ENCODE results near the gene ZNF773.
A peak's percentile ranks its signal among the peaks of the same experiment; 100 is the strongest.
"Not testable (repeated sequence)": the region's sequence is repeated elsewhere in the genome, so short reads cannot be mapped to it uniquely, and the experiment has no call there.

Gene ZNF773
- total RNA-seq: 15.3 to 27.0 (median 17.4) reads per million in 4 experiments

DNA sequence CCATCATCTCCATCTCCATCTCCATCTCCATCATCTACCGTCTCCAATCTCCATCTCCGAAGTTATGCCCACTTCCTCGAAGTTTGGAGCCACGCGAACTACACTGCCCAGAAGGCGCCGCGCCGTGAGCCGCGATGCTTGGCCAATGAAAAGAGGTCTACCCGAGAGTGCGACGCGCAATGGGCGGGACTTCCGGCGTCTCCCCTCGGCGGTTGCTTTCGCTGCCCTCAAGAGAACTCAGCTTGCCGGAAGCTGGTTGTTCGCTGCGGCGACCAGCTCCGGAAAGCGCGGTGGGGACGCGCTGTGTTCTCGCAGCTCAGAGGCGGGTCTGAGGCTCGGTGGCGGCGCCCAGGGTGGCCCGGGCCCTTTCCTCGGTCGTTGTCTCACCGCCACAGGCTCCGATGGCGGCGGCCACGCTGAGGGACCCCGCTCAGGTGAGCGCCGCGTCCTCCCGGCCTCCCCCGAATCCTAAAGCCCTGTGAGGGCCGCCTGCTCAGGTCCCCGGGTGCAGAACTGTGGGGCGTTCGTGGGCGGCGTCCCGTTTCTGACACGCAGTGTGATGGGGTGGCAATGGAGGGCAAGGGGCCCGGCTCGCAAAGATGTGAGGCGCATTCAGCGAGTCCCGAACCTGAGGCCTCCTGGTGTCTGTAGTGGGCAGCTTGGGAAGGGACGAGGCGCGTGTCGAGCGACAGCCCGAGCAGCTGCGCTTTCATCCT, at the start of gene ZNF773:
Gene ZNF773, plus strand, starts transcription at position 259 of the 716 bp plus-strand sequence. Its CDS starts 143 bp downstream, at position 402.
- peak; percentile 87 for DNase-seq

DNA sequence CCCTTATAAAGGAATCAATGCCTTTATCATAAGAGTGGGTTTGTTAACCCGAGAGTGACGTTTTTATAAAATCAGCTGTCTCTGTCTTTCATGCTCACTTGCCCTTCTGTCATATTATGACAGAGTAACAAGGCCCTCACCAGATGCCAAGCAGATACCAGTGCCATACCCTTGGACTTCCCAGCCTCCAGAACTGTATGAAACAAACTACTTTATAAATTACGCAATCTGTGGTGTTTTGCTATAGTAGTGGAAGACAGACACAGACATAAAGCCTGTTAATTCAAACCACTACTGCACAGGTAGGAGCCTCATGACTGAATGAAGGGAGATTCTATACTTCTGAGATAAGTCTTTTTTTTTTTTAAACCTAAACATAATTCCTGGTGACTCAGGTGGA, 47.4 kb upstream of the ZNF773 start:
- no peak for DNase-seq

DNA sequence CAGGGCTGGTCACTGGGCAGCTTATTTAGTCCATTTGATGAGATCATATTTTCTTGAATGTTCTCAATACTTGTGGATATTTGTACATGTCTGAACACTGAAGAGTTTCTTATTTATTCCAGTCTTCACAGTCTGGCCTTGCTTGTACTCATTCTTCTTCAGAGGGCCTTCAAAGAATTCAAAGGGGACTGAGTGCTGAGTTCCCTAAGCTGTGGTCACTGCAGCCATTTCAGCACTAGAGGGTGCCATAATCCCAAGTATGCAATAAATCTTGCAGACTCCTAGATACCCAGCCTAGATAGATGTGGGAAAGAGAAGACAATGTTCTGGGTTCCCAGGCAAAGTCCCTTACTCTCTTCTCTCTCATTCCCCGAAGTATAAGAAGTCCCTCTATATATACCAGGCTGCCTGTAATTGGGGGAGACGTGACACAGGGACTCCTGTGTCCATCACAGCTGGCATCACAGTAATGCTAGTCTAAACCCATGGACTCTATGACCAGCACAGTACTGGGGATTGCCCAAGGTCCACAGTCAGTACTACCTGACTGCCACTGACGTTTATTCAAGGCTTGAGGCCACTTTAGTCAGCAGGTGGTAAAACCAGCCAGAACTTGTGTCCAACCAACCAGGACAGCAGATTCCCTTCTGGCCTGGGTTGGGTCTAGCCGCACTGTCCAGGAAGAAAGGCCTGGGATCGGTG, 33.9 kb upstream of the ZNF773 start:
- DNase-seq: no peak

DNA sequence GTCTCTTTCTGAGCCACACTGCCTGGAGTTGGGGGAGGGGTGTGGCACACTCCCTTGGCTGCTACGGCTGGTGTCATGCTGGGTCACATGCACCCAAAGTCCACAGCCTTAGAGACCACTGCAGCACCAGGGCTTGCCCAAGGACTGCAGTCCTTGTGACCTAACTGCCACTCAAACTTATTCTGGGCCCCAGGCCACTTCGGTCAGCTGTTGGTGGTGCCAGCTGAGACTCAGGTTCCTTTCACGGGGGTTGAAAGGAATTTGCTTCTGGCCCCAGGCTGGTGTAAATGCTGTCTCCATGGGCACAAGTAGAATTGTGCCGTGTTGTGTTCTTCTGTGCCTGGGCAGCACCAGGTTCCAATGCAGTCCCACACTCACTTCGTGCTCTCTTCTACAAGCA, 33.2 kb upstream of the ZNF773 start:
- no peak for DNase-seq

DNA sequence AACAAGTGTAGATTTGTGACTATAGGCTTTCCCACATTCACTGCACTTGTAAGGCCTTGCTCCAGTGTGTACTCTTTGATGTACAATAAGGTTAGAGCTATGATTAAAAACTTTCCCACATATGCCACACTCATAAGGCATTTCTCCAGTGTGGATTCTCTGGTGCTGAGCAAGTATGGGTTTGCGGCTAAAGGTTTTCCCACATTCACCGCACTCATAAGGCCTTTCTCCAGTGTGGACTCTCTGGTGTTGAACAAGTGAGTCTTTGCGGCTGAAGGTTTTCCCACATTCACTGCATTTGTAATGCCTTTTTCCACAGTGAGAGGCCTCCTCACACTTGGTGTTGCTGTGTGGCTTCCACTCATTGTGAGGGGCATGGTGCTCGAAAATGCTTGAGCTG, 26.1 kb upstream of the ZNF773 start:
- no peak for DNase-seq

DNA sequence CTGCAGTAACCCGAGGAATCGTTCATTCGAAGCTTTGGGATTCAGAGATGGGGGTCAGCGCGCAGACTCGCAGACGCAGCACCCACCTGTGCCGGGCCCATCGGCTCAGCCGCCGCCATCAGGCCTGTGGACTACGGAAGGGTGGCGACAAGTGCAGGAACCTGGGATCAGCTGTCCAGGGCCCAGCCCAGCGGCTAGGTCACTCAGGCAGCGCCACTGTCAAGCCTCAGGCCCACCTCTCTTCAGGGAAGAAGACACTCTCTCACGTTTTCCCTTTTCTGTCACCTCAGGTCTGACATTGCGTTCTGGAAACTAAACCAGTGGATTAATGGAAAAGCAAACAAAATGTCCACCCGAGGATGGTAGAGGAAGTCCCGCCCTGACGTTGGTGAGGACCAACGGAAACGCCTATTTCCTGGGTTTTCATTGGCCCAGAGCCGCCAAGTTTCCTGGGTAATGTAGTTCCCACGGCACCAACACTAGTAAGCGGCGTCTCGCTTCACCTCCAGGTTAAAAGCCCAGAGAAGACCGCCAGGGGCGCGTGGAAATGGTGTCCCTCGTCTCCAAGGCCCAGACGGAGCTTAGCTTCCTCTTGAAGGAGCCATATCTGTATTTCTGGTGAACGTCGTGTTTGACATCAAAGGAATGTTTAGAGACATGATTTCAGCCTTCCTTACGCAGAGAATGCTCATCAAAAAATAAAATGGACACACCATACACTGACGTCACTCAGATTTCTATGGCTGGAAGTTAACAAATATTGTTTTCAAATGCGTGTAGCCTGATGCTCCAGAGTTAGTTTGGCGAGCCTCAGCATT, 22.3 kb upstream of the ZNF773 start, which contains the start of gene ZNF772:
Gene ZNF772, minus strand, starts transcription at position 376 of the 818 bp plus-strand sequence. Its CDS starts 257 bp downstream, at position 119.
- DNase-seq: peak; percentile 83

DNA sequence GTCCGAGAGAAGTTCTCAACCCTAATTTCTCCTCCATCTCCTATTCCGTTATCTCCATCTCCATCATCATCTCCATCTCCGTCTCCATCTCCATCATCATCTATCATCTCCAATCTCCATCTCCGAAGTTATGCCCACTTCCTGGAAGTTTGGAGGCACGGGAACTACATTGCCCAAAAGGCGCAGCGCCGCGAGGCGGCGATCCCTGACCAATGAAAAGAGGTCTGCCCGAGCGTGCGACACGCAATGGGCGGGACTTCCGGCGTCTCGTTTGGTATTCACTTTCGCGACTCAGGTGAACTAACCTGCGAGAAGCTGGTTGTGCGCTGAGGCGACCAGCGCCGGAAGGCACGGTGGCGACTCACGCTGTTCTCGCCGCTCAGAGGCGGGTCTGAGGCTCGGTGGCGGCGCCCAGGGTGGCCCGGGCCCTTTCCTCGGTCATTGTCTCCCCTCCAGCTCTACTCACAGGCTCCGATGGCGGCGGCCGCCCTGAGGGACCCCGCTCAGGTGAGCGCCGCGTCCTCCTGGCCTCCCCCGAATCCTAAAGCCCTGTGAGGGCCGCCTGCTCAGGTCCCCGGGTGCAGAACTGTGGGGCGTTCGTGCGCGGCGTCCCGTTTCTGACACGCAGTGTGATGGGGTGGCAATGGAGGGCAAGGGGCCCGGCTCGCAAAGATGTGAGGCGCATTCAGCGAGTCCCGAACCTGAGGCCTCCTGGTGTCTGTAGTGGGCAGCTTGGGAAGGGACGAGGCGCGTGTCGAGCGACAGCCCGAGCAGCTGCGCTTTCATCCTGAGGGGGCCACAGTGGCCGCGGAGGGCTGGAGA, 12.1 kb upstream of the ZNF773 start, which contains the start of gene ZNF419:
Gene ZNF419, plus strand, starts transcription at position 274 of the 822 bp plus-strand sequence. Its CDS starts 201 bp downstream, at position 475.
- peak; percentile 84 for DNase-seq

DNA sequence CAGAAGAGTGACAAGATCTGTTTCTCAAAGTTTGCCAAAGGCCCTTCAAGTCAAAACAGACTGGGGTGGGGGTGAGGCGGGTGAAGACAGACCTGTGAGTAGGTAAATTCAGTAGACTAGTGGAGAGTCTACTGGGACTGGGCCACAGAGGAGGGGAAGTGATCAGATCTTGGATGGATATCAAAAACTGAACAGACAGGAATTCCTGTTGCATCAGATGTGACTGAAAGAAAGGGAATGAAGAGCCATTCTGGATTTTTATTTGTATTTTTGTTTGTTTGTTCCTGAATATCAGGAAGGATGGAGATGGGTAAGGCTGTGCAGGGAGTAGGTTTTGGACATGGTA, 11.5 kb upstream of the ZNF773 start:
- DNase-seq: not testable (repeated sequence)

DNA sequence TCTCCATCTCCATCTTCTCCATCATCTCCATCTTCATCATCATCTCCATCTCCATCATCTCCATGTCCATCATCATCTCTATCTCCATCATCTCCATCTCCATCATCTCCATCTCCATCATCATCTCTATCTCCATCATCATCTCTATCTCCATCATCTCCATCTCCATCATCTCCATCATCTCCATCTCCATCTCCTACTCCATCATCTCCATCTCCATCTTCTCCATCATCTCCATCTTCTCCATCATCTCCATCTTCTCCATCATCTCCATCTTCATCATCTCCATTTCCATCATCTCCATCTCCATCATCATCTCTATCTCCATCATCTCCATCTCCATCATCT, 432 bp upstream of the ZNF773 start:
- DNase-seq: not testable (repeated sequence)

DNA sequence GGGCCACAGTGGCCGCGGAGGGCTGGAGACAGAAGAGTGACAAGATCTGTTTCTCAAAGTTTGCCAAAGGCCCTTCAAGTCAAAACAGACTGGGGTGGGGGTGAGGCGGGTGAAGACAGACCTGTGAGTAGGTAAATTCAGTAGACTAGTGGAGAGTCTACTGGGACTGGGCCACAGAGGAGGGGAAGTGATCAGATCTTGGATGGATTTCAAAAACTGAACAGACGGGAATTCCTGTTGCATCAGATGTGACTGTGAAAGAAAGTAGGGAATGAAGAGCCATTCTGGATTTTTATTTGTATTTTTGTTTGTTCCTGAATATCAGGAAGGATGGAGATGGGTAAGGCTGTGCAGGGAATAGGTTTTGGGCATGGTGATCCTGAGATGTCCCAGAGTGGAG, 662 bp downstream of the ZNF773 start:
- not testable (repeated sequence) for DNase-seq

DNA sequence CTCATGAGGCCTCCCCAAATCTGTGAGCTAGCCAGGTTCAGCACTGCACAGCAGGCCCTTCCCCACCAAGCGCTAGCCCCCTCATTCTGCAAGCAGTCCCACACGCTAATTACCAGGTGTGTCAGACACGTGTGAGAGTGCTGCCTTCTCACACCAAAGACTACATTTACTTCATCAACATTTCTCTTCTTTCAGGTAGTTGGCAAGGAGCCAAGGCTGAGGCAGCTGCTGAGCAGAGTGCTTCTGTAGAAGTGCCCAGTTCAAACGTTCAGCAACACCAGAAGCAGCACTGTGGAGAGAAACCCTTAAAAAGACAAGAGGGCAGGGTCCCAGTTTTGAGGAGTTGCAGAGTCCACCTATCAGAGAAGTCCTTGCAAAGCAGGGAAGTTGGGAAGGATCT, 6.4 kb downstream of the ZNF773 start:
- no peak for DNase-seq

DNA sequence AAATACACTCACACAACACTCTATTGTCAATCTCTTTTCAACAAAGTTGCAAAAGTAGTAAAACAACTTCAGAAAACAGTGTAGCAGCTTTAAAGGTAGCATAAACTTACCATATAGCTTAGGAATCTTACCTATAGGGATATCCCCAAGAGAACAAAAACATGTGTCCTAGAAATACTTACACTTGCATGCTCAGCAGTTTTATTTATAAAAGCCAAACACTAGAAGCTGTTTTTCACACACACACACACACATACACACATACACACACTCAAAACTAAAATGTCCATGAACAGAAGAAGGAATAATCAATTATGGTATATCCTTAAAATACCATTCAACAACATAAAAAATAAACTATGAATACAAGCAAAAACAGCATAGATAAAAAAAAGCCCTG, 11.7 kb downstream of the ZNF773 start:
- DNase-seq: no peak

DNA sequence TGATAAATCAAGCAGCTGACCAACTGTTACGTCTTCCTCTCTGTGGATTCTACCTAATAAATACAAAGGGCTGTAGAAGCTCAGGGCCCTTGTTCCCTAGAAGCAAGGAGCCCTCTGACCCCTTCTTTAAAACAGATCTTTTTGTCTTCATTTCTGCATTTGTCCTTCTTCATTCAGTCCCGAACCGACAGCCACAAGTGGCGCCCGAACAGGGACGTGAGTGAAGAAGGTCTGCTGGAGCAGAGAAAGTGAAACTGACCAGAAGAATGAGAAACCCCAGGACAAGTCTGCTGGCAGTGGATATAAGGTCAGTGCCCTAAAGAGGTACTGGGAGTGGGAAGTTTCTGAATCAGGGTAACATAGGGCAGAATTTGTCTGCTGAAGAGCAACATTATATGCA, 13.1 kb downstream of the ZNF773 start:
- DNase-seq: no peak

DNA sequence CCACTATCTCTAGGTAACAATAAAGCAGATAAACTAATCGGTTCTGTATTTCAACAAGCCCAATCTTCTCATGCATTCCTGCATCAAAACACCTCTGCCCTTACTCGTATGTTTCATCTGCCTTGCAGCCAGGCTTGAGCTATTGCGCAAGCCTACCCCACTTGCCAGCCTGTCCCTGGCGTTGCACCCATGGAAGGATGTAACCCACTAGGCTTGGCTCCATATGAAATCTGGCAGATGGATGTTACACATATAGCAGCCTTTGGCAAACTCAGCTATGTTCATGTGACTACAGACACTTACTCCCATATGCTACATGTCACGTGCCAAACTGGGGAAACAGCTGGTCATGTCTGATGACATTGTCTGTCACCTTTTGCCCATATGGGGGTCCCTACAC, 15.5 kb downstream of the ZNF773 start:
- DNase-seq: no peak

DNA sequence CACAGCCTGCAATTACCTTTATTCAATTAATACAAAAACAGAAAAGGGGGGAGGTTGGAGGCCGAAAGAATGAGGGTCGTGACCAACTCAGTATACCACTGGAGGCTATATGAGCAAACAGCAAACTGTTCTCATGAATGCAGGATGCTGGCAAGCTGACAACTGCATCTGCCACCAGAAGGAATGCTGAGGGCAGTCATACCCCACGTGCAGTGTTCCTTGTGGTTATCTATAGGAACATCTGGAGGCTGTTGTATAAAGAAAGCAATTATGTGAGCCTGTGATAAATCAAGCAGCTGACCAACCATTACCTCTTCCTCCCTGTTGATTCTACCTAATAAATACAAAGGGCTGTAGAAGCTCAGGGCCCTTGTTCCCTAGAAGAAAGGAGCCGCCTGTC, 18.3 kb downstream of the ZNF773 start:
- not testable (repeated sequence) for DNase-seq

DNA sequence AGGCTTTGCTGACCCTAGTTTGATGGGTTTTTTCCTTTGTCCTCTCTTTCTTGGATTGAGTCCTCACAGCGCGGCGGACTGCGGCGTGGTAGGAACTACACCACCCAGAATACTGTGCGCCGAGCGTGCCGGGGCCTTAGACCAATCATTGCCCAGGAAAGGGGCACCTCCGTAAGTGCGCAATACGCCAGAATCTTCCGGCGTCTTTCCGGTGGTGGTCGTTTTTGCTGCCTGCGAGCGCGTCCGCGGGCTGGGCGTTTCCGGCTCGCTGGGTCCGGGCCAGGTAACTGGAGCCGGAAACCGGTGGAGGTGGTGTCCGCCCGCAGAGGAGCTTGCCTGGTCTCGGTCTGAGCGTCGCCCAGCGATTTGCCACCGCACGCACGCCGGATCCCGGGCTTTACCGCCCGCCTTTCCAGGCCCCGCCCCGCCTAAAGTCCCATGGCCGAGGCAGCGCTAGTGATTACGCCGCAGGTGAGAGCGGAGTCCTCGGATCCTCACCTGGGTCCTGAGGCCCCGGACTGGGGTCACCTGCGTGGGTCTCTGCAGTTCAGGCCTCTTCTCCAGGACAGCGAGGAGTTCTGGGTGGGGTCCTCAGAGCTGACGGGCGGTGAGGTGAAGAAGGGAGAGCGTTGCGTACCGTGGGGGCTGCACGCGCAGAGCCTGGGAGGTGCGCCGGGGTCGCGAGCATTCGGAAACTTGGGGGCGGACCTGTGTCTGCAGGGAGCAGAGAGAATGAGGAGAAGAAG, 27.6 kb downstream of the ZNF773 start, which contains the start of gene ZNF549:
Gene ZNF549, plus strand, starts transcription at position 221 of the 746 bp plus-strand sequence. Its CDS starts 218 bp downstream, at position 439.
- DNase-seq: peak; percentile 82

DNA sequence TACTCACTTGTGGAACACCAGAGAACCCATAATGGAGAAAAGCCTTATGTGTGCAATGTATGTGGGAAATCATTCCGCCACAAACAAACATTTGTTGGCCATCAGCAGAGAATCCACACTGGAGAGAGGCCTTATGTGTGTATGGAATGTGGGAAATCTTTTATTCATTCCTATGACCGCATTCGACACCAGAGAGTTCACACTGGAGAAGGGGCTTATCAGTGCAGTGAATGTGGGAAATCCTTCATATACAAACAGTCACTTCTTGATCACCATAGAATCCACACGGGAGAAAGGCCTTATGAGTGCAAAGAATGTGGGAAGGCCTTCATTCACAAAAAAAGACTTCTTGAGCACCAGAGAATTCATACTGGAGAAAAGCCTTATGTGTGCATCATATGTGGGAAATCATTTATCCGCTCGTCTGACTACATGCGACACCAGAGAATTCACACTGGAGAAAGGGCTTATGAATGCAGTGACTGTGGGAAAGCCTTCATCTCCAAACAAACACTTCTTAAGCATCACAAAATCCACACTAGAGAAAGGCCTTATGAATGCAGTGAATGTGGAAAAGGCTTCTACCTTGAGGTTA, 38.3 kb downstream of the ZNF773 start:
- DNase-seq: no peak

DNA sequence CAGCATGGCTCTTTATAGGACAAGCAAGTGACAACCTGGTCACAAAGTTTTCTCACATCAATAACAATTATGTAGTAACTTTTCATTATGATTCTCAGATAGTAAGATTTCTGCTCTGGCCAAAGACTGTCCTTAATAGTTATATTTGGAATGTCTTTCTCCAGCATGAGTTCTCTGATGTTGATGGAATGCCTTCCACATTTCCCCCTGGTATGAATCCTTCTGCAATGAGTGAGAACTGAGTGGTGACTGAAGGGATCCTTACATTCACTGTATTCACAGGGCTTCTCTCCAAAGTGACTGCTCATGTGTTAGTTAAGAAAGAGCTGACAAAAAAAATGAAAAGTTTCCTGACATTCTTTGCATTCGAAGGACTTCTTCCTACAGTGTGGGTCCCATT, 46.8 kb downstream of the ZNF773 start:
- no peak for DNase-seq

DNA sequence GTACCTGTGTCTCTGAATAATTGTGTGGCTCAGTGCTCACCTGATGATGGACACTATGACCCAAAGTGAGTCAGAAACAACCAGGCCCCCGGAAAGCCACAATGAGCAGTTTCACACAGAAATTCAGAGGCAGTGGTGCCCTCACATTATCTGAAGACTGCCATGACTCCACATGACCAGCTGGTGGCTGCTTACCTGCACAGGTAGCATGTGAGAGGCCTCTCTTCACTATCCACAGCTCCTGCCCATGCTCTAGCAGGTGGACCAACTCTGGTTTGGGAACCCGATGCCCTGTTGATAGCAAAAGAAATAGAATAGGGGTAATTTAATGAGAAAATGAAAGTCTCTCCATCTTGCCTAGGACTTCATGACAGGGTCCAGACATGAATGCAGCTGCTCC, 52.7 kb downstream of the ZNF773 start:
- no peak for DNase-seq

DNA sequence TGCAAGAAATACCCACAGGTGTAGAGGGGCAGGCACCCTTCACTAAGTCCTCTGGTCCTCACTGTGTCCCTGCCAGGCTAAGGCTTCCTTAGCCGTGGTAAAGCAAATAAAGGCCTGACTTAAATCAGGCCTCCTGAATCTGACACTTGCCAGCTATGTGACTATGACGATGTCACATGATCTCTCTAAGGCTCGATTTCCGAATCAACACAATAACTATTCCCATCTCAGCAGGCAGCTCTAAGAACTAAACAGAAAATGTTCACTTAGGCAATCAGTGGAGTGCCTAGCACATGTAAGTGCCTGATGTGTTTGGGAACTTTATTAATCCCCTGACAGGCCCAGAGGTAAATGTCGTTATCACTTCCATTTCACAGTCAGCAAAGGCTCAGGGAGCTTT, 57.9 kb downstream of the ZNF773 start:
- DNase-seq: no peak

Measured in effector CD8-positive, alpha-beta T cell (primary cell).